GM23338 (cell line): ENCODE results near the gene SMIM43.

Experiments used
- CREB1 ChIP-seq: fragments of 250-450 bp; sonication (Bioruptor Pico); IDR thresholded peaks from 2 replicates; pipeline ENCODE4 v1.5.0; 2020; ENCODE audit warnings: low read depth, mild to moderate bottlenecking, moderate library complexity
- CTCF ChIP-seq, 2 experiments: fragments of 200-600 bp in 1 of 2; sonication (generic) in 1 of 2; conservative IDR thresholded peaks; 2 replicates each; pipeline versions ENCODE4 v1.5.1 to v1.6.1; 2016 to 2017; ENCODE audit warnings: antibody characterized with exemption in 2 of 2, low read depth in 2 of 2, mild to moderate bottlenecking in 2 of 2, moderate library complexity in 1 of 2
- EZH2 ChIP-seq: fragments of 200-600 bp; sonication (generic); IDR thresholded peaks from one replicate; pipeline ENCODE4 v1.8.0; 2017; ENCODE audit warnings: antibody characterized with exemption, mild to moderate bottlenecking, low read depth; ENCODE audit not compliant: unreplicated experiment
- EZH2phosphoT487 ChIP-seq: fragments of 200-600 bp; sonication (generic); IDR thresholded peaks from one replicate; pipeline ENCODE4 v1.8.1; 2018; ENCODE audit warnings: antibody characterized with exemption; ENCODE audit not compliant: unreplicated experiment
- JUNB ChIP-seq: IDR thresholded peaks from one replicate; pipeline ENCODE4 v1.6.1; 2016; ENCODE audit warnings: antibody characterized with exemption; ENCODE audit not compliant: unreplicated experiment
- NANOG ChIP-seq: IDR thresholded peaks from 2 replicates; pipeline ENCODE4 v1.6.1; 2016; ENCODE audit warnings: antibody characterized with exemption, borderline replicate concordance
- POLR2AphosphoS5 ChIP-seq: IDR thresholded peaks from 2 replicates; pipeline ENCODE4 v1.6.1; 2016; ENCODE audit warnings: antibody characterized with exemption, low read depth
- REST ChIP-seq: IDR thresholded peaks from one replicate; pipeline ENCODE4 v1.6.1; 2018; ENCODE audit warnings: antibody characterized with exemption; ENCODE audit not compliant: unreplicated experiment
- STAT1 ChIP-seq: IDR thresholded peaks from one replicate; pipeline ENCODE4 v1.6.1; 2016; ENCODE audit warnings: antibody characterized with exemption; ENCODE audit not compliant: unreplicated experiment
- ZNF114 ChIP-seq: fragments of 250-450 bp; sonication (Bioruptor Pico); IDR thresholded peaks from 2 replicates; pipeline ENCODE4 v1.5.0; 2020; ENCODE audit warnings: mild to moderate bottlenecking, moderate library complexity
- ZNF462 ChIP-seq: fragments of 250-450 bp; sonication (Bioruptor Pico); IDR thresholded peaks from 2 replicates; pipeline ENCODE4 v1.5.0; 2020; ENCODE audit warnings: mild to moderate bottlenecking, moderate library complexity

GRCh38 chr4:121773883-121774282 is 8.9 kb upstream of the SMIM43 start:
- TF ChIP-seq CTCF (conservative IDR thresholded peaks at IDR 0.05; ENCODE audit: low read depth in 2 of 2) (no peak), REST (no peak), POLR2AphosphoS5 (no peak), EZH2 (no peak), EZH2phosphoT487 (no peak), STAT1 (no peak), ZNF114 (no peak), CREB1 (CRISPR knock-in tag) (no peak), ZNF462 (CRISPR knock-in tag) (no peak), JUNB (no peak), NANOG (no peak)
